WTC11 (cell line): ENCODE results near the gene ENO2. TPM values are rescaled to one million over a fixed set of nuclear protein-coding genes. Genes with fewer than 3 reads are reported as not detected.

Experiments used
- ATAC-seq: fragments of 200-7000 bp; cut with Tn5 transposase; 2 replicates; pipeline ENCODE4 v1.10.0; 2021; ENCODE audit warnings: mild to moderate bottlenecking, moderate library complexity
- CTCF ChIA-PET: fragments of 300-600 bp; sonication (Branson Sonifier 250); formaldehyde crosslinking; loops from one replicate; lab custom pipeline; 2021; ENCODE audit warnings: antibody characterized with exemption; lab: Charles Lee
- POLR2A ChIA-PET: fragments of 350-600 bp; sonication (Branson Sonifier 250); formaldehyde crosslinking; loops from one replicate; lab custom pipeline; 2021; ENCODE audit warnings: antibody characterized with exemption; lab: Charles Lee
- DNase-seq: peaks from one replicate; pipeline ENCODE4 v3.0.0; 2021; ENCODE audit warnings: low spot score
- H3K27ac Mint-ChIP-seq: 2 replicates; pipeline ENCODE4 v1.8.0; 2021; ENCODE audit warnings: mixed read lengths
- H3K27me3 Mint-ChIP-seq: 2 replicates; pipeline ENCODE4 v1.8.0; 2021; ENCODE audit warnings: low read depth, mild to moderate bottlenecking, moderate library complexity, mixed read lengths
- H3K36me3 Mint-ChIP-seq: 2 replicates; pipeline ENCODE4 v1.8.0; 2021; ENCODE audit warnings: mixed read lengths
- H3K4me1 Mint-ChIP-seq: 2 replicates; pipeline ENCODE4 v1.8.0; 2022; ENCODE audit warnings: mixed read lengths
- H3K4me3 Mint-ChIP-seq: 2 replicates; pipeline ENCODE4 v1.8.0; 2021; ENCODE audit warnings: mild to moderate bottlenecking, moderate library complexity, mixed read lengths
- H3K9me3 Mint-ChIP-seq: 2 replicates; pipeline ENCODE4 v1.8.0; 2021; ENCODE audit warnings: mixed read lengths
- AFF4 ChIP-seq: sonication (generic); formaldehyde crosslinking; IDR thresholded peaks from 2 replicates; pipeline ENCODE4 v1.8.1; 2023; ENCODE audit warnings: mild to moderate bottlenecking, missing genetic modification reagents, borderline replicate concordance
- CREM ChIP-seq: sonication (generic); formaldehyde crosslinking; IDR thresholded peaks from 2 replicates; pipeline ENCODE4 v1.8.1; 2022; ENCODE audit warnings: mild to moderate bottlenecking, missing genetic modification reagents, moderate library complexity
- ETV6 ChIP-seq: sonication (generic); formaldehyde crosslinking; IDR thresholded peaks from 2 replicates; pipeline ENCODE4 v1.8.1; 2022; ENCODE audit warnings: mild to moderate bottlenecking, missing genetic modification reagents
- FOXJ3 ChIP-seq: sonication (generic); formaldehyde crosslinking; IDR thresholded peaks from 2 replicates; pipeline ENCODE4 v1.9.0; 2021; ENCODE audit warnings: missing genetic modification reagents, mild to moderate bottlenecking, borderline replicate concordance
- HMGA2 ChIP-seq: fragments of 250-450 bp; sonication (Bioruptor Pico); IDR thresholded peaks from 2 replicates; pipeline ENCODE4 v1.4.0; 2021; ENCODE audit warnings: mild to moderate bottlenecking, moderate library complexity
- JUN ChIP-seq: sonication (generic); formaldehyde crosslinking; IDR thresholded peaks from 2 replicates; pipeline ENCODE4 v1.8.0; 2023; ENCODE audit warnings: mild to moderate bottlenecking, missing genetic modification reagents
- MYBL2 ChIP-seq: sonication (generic); formaldehyde crosslinking; IDR thresholded peaks from 2 replicates; pipeline ENCODE4 v1.8.1; 2023; ENCODE audit warnings: mild to moderate bottlenecking, moderate library complexity, missing genetic modification reagents
- NFATC4 ChIP-seq: fragments of 250-450 bp; sonication (Bioruptor Pico); IDR thresholded peaks from 2 replicates; pipeline ENCODE4 v1.9.0; 2021; ENCODE audit warnings: mild to moderate bottlenecking
- NFE2L1 ChIP-seq: sonication (generic); formaldehyde crosslinking; IDR thresholded peaks from 2 replicates; pipeline ENCODE4 v1.8.1; 2023; ENCODE audit warnings: missing genetic modification reagents
- PRRX2 ChIP-seq: fragments of 250-450 bp; sonication (Bioruptor Pico); IDR thresholded peaks from 2 replicates; pipeline ENCODE4 v1.8.0; 2021; ENCODE audit warnings: mild to moderate bottlenecking
- SP1 ChIP-seq: sonication (generic); formaldehyde crosslinking; conservative IDR thresholded peaks from 2 replicates; pipeline ENCODE4 v1.8.1; 2022; ENCODE audit warnings: missing genetic modification reagents
- ZNF232 ChIP-seq: sonication (generic); formaldehyde crosslinking; IDR thresholded peaks from 2 replicates; pipeline ENCODE4 v1.8.0; 2022; ENCODE audit warnings: mild to moderate bottlenecking, missing genetic modification reagents
- ZSCAN18 ChIP-seq: fragments of 250-450 bp; sonication (Bioruptor Pico); IDR thresholded peaks from 2 replicates; pipeline ENCODE4 v2.1.2; 2022; ENCODE audit warnings: mild to moderate bottlenecking, moderate library complexity
- total RNA-seq: library from RNA; stranded (reverse); gene quantifications from 3 replicates; pipeline ENCODE4 v1.2.3, GENCODE V29; 2021
- TF ChIP-seq, protein P1 (sequence below): sonication (generic); formaldehyde crosslinking; IDR thresholded peaks from 2 replicates; pipeline ENCODE4 v1.8.0; 2023; ENCODE audit warnings: missing genetic modification reagents, mild to moderate bottlenecking, borderline replicate concordance
- TF ChIP-seq, protein P2 (sequence below): sonication (generic); formaldehyde crosslinking; IDR thresholded peaks from 2 replicates; pipeline ENCODE4 v1.8.1; 2022; ENCODE audit warnings: low read depth, mild to moderate bottlenecking, moderate library complexity, missing genetic modification reagents, borderline replicate concordance
- TF ChIP-seq, protein P3 (sequence below): sonication (generic); formaldehyde crosslinking; IDR thresholded peaks from 2 replicates; pipeline ENCODE4 v1.8.0; 2023; ENCODE audit warnings: mild to moderate bottlenecking, missing genetic modification reagents
- TF ChIP-seq, protein P4 (sequence below): sonication (generic); formaldehyde crosslinking; conservative IDR thresholded peaks from 2 replicates; pipeline ENCODE4 v1.8.1; 2022; ENCODE audit warnings: mild to moderate bottlenecking, missing genetic modification reagents

ENO2 gene
- total RNA-seq, 1 experiment from 2014 or later, result 118 TPM

DNA sequence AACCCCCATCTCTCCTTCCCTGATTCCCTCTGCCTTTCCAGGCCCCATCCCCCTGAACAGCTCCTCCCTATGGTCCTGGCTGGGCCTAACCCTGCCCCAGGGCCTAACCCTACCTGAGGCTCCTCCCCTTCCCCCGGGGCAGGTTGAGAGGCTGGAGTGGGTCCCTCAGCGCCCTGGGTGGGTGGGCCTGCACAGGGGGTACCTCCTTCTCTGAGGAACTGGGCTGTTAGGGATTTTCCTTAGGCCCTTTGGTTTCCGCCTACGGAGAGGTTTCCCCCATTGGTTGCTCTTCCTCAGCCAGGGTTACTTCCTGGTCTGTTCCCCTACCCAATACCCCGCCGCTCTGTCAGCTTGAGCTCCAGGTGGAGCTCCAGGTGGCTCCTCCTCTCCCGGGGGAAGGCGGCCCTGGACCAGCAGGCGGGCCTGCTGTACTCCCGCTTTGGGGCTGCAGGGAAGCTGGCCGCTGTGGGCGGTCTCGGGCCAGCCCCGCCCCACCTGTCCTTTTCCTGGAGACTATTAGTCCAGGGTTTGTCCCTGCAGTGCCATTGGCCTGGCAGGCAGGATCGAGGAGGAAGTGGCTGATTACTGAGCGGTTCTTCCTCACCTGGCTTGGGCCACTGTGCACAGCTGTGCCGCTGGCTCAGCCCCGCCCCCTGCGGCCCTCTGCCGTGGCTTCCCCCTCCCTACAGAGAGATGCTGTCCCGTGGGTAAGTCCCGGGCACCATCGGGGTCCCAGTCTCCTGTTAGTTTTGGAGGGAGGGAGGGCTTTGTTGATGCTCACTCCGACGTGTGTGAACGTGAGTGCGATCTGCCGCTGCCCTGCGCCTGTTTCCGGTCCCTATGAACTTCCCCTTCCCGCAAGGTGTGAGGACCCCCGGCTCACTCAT, 31.9 kb downstream of the ENO2 start (continued):
- TF ChIP-seq, protein P1, sequence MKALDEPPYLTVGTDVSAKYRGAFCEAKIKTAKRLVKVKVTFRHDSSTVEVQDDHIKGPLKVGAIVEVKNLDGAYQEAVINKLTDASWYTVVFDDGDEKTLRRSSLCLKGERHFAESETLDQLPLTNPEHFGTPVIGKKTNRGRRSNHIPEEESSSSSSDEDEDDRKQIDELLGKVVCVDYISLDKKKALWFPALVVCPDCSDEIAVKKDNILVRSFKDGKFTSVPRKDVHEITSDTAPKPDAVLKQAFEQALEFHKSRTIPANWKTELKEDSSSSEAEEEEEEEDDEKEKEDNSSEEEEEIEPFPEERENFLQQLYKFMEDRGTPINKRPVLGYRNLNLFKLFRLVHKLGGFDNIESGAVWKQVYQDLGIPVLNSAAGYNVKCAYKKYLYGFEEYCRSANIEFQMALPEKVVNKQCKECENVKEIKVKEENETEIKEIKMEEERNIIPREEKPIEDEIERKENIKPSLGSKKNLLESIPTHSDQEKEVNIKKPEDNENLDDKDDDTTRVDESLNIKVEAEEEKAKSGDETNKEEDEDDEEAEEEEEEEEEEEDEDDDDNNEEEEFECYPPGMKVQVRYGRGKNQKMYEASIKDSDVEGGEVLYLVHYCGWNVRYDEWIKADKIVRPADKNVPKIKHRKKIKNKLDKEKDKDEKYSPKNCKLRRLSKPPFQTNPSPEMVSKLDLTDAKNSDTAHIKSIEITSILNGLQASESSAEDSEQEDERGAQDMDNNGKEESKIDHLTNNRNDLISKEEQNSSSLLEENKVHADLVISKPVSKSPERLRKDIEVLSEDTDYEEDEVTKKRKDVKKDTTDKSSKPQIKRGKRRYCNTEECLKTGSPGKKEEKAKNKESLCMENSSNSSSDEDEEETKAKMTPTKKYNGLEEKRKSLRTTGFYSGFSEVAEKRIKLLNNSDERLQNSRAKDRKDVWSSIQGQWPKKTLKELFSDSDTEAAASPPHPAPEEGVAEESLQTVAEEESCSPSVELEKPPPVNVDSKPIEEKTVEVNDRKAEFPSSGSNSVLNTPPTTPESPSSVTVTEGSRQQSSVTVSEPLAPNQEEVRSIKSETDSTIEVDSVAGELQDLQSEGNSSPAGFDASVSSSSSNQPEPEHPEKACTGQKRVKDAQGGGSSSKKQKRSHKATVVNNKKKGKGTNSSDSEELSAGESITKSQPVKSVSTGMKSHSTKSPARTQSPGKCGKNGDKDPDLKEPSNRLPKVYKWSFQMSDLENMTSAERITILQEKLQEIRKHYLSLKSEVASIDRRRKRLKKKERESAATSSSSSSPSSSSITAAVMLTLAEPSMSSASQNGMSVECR (CRISPR knock-in tag), result no peak
- TF ChIP-seq, protein P2, sequence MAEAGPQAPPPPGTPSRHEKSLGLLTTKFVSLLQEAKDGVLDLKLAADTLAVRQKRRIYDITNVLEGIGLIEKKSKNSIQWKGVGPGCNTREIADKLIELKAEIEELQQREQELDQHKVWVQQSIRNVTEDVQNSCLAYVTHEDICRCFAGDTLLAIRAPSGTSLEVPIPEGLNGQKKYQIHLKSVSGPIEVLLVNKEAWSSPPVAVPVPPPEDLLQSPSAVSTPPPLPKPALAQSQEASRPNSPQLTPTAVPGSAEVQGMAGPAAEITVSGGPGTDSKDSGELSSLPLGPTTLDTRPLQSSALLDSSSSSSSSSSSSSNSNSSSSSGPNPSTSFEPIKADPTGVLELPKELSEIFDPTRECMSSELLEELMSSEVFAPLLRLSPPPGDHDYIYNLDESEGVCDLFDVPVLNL, result no peak
- TF ChIP-seq MYBL2 (CRISPR knock-in tag) (peak; percentile 58; the same call in 1 of the 2 replicates), SP1 (CRISPR knock-in tag) (peak; percentile 65), PRRX2 (no peak)

DNA sequence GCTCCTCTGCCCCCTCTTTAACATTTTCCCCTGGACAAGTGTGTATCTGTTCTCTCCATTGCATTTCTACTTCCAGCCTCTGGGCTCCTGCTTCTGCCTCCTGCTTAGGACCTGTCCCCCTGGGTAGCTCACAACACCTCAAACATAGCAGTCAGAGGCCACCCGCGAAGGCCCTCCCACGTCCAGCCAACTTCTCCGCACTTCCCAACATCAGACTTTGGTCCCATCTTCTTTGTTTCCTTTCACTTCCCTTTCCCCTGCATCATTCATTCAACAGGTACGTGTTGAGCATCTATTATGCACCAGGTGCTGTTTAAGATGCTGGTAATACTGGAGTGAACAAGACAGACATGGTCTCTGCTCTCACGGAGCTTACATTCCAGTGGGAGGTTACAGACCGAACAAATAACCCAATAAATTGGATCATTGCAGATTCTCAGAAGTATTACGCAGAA, 32.6 kb downstream of the ENO2 start:
- Mint-ChIP-seq H3K4me3 (peak overlapping the region; percentile 98), H3K4me1 (peaks cover 37% of the 10 kb centered on the region), H3K9me3 (no peaks in the 10 kb centered on the region), H3K27me3 (no peaks in the 10 kb centered on the region), H3K36me3 (no peaks in the 10 kb centered on the region), H3K27ac (peak overlapping the region; percentile 77)
- DNase-seq (no peak), ATAC-seq (no peak)
- TF ChIP-seq CREM (CRISPR knock-in tag) (no peak), ZNF232 (CRISPR knock-in tag) (no peak), NFE2L1 (CRISPR knock-in tag) (peak; percentile 13; the same call in 1 of the 2 replicates)
- TF ChIP-seq, protein P3, sequence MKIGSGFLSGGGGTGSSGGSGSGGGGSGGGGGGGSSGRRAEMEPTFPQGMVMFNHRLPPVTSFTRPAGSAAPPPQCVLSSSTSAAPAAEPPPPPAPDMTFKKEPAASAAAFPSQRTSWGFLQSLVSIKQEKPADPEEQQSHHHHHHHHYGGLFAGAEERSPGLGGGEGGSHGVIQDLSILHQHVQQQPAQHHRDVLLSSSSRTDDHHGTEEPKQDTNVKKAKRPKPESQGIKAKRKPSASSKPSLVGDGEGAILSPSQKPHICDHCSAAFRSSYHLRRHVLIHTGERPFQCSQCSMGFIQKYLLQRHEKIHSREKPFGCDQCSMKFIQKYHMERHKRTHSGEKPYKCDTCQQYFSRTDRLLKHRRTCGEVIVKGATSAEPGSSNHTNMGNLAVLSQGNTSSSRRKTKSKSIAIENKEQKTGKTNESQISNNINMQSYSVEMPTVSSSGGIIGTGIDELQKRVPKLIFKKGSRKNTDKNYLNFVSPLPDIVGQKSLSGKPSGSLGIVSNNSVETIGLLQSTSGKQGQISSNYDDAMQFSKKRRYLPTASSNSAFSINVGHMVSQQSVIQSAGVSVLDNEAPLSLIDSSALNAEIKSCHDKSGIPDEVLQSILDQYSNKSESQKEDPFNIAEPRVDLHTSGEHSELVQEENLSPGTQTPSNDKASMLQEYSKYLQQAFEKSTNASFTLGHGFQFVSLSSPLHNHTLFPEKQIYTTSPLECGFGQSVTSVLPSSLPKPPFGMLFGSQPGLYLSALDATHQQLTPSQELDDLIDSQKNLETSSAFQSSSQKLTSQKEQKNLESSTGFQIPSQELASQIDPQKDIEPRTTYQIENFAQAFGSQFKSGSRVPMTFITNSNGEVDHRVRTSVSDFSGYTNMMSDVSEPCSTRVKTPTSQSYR (CRISPR knock-in tag), result no peak
- CTCF ChIA-PET, result interaction anchor here (0.6 to 5.7 kb wide), 13 partner anchors 9 to 198 kb away, joined by 3 to 296 read pairs (median 21); partner anchors contain the start of genes C1RL, CDCA3, LPCAT3 and SPSB2
- POLR2A ChIA-PET, result interaction anchor here (0.6 to 6.2 kb wide), 12 partner anchors 9 to 181 kb away, joined by 3 to 167 read pairs (median 8); partner anchors contain the start of genes C1RL, LPCAT3, PTMS and SPSB2

- H3K4me3 Mint-ChIP-seq, result 0 out of 2 replicates have a peak overlapping the region, but pooled peaks have one; percentile 8
These were observed 33.2 kb downstream of the ENO2 start for GRCh38 chr12:6947615-6948014.

More at GRCh38 chr12:6947615-6948014, 33.2 kb downstream of the ENO2 start:
- no peak for ATAC-seq
- CTCF ChIA-PET, result interaction anchor here (1.3 to 5.7 kb wide), 5 partner anchors 10 to 197 kb away, joined by 4 to 296 read pairs (median 51); partner anchors contain the start of gene SPSB2
- TF ChIP-seq NFATC4 (no peak), JUN (CRISPR knock-in tag) (no peak), HMGA2 (CRISPR knock-in tag) (no peak), AFF4 (CRISPR knock-in tag) (no peak), ETV6 (CRISPR knock-in tag) (no peak), ZSCAN18 (CRISPR knock-in tag) (no peak), FOXJ3 (no peak)
- TF ChIP-seq, protein P4, sequence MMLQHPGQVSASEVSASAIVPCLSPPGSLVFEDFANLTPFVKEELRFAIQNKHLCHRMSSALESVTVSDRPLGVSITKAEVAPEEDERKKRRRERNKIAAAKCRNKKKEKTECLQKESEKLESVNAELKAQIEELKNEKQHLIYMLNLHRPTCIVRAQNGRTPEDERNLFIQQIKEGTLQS (CRISPR knock-in tag), result no peak
- H3K4me1 Mint-ChIP-seq, result peaks cover 37% of the 10 kb centered on the region
- no peak for DNase-seq
- POLR2A ChIA-PET, result interaction anchor here (1.1 to 6.2 kb wide), 3 partner anchors 16 to 80 kb away, joined by 3 to 167 read pairs (median 7); partner anchors contain the start of genes LPCAT3 and TPI1
- H3K27me3 Mint-ChIP-seq, result no peaks in the 10 kb centered on the region
- no peaks in the 10 kb centered on the region for H3K9me3 Mint-ChIP-seq
- no peak overlapping the region for H3K27ac Mint-ChIP-seq
- no peaks in the 10 kb centered on the region for H3K36me3 Mint-ChIP-seq
